PC-9 (cell line): Measurements from ENCODE around the gene RAE1. TPM values are rescaled to one million over a fixed set of nuclear protein-coding genes. Genes with fewer than 3 reads are reported as not detected.

Experiments used
- BruUV-seq: library from RNA; stranded (reverse); fragments of 400-500 nt; replicated peaks from 2 replicates; lab custom pipeline; 2021; lab: Mats Ljungman, UMichigan
- CTCF ChIA-PET: fragments of 300-600 bp; sonication (Branson Sonifier 250); formaldehyde crosslinking; loops from one replicate; lab custom pipeline; 2022; ENCODE audit warnings: antibody characterized with exemption; lab: Charles Lee
- POLR2A ChIA-PET: fragments of 300-600 bp; sonication (Branson Sonifier 250); formaldehyde crosslinking; loops from one replicate; lab custom pipeline; 2022; ENCODE audit warnings: antibody characterized with exemption; ENCODE audit not compliant: unreplicated experiment; lab: Charles Lee
- DNase-seq, 2 experiments: peaks; one replicate each; pipeline versions ENCODE4 v3.0.0 to v3.0.0-alpha.2; 2015 to 2022; ENCODE audit warnings: mixed read lengths in 1 of 2
- H2AFZ ChIP-seq: fragments of 200-600 bp; sonication (generic); 2 replicates; pipeline ENCODE4 v1.8.1; 2017; ENCODE audit warnings: antibody characterized with exemption
- H3F3A ChIP-seq: fragments of 200-600 bp; sonication (generic); 2 replicates; pipeline ENCODE4 v1.8.1; 2017; ENCODE audit warnings: antibody characterized with exemption, mild to moderate bottlenecking, low read depth; ENCODE audit not compliant: insufficient read depth
- H3K27ac ChIP-seq: fragments of 200-600 bp; sonication (generic); 2 replicates; pipeline ENCODE4 v1.6.1; 2016; ENCODE audit warnings: mixed run types
- H3K27me3 ChIP-seq: fragments of 200-600 bp; sonication (generic); 2 replicates; pipeline ENCODE4 v1.6.1; 2016; ENCODE audit warnings: low read depth, mixed run types; ENCODE audit not compliant: insufficient read depth
- H3K36me3 ChIP-seq: fragments of 200-600 bp; sonication (generic); 2 replicates; pipeline ENCODE4 v1.6.1; 2016; ENCODE audit warnings: low read depth, mixed run types
- H3K4me1 ChIP-seq: fragments of 200-600 bp; sonication (generic); replicated peaks from 2 replicates; pipeline ENCODE4 v1.6.1; 2016; ENCODE audit warnings: mixed run types; ENCODE audit not compliant: insufficient read depth
- H3K4me2 ChIP-seq: fragments of 200-600 bp; sonication (generic); 2 replicates; pipeline ENCODE4 v1.6.1; 2017; ENCODE audit warnings: mixed run types
- H3K4me3 ChIP-seq: fragments of 200-600 bp; sonication (generic); 2 replicates; pipeline ENCODE4 v1.6.1; 2016; ENCODE audit warnings: mixed run types
- H3K79me2 ChIP-seq: fragments of 200-600 bp; sonication (generic); 2 replicates; pipeline ENCODE4 v1.6.1; 2017; ENCODE audit warnings: low read depth, mixed run types
- H3K9me2 ChIP-seq: fragments of 200-600 bp; sonication (generic); 2 replicates; pipeline ENCODE4 v1.8.1; 2017; ENCODE audit warnings: mild to moderate bottlenecking; ENCODE audit not compliant: insufficient read depth
- H3K9me3 ChIP-seq: fragments of 200-600 bp; sonication (generic); 2 replicates; pipeline ENCODE4 v1.8.1; 2016; ENCODE audit warnings: low read depth; ENCODE audit not compliant: insufficient read depth
- H4K20me1 ChIP-seq: fragments of 200-600 bp; sonication (generic); 2 replicates; pipeline ENCODE4 v1.8.1; 2017; ENCODE audit not compliant: insufficient read depth
- CTCF ChIP-seq: fragments of 200-600 bp; sonication (generic); conservative IDR thresholded peaks from 2 replicates; pipeline ENCODE4 v1.6.1; 2017; ENCODE audit warnings: mixed run types, antibody characterized with exemption, mild to moderate bottlenecking, moderate library complexity
- EZH2 ChIP-seq: fragments of 200-600 bp; sonication (generic); IDR thresholded peaks from 2 replicates; pipeline ENCODE4 v1.8.0; 2017; ENCODE audit warnings: antibody characterized with exemption, low read depth
- intact Hi-C: fragments of 100-400 bp; cut with micrococcal nuclease; formaldehyde crosslinking; loops from one replicate; pipeline ENCODE4 v1.10.0; 2022; ENCODE audit not compliant: unreplicated experiment
- total RNA-seq: library from RNA; stranded (reverse); gene quantifications from 2 replicates; pipeline ENCODE4 v1.2.3, GENCODE V29; 2021

Gene RAE1
- total RNA-seq, 1 experiment from 2014 or later: 38.4 TPM

- TF ChIP-seq CTCF: no peak
- TF ChIP-seq EZH2: no peak
- POLR2A ChIA-PET: interaction anchor here (0.6 kb wide), 1 partner anchor 56 kb away, joined by 3 read pairs; no protein-coding TSS in a partner anchor
- H3K4me2 ChIP-seq: no peak overlapping the region
- no peak overlapping the region for H3K4me3 ChIP-seq
- H3K9me2 ChIP-seq: no peaks in the 10 kb centered on the region
- no peaks in the 10 kb centered on the region for H3K79me2 ChIP-seq
- no peaks in the 10 kb centered on the region for H3K9me3 ChIP-seq
- H3K27me3 ChIP-seq: no peaks in the 10 kb centered on the region
- CTCF ChIA-PET: no interaction called here
- no TSS peak for BruUV-seq
- peaks cover 9% of the 10 kb centered on the region; the same call in 1 of the 2 replicates for H3F3A ChIP-seq
- H3K4me1 ChIP-seq: no peaks in the 10 kb centered on the region
- peaks cover 4% of the 10 kb centered on the region for H4K20me1 ChIP-seq
- no peak for DNase-seq
- H3K27ac ChIP-seq: no peak overlapping the region
- intact Hi-C loops: no loop called here
- H2AFZ ChIP-seq: no peak overlapping the region
- H3K36me3 ChIP-seq: peaks cover 63% of the 10 kb centered on the region
These were observed 18.5 kb downstream of the RAE1 start for GRCh38 chr20:57369596-57369995.

- no peaks in the 10 kb centered on the region; the same call in none of the 2 replicates for H4K20me1 ChIP-seq
- DNase-seq: no peak
- no peaks in the 10 kb centered on the region for H3K9me3 ChIP-seq
- BruUV-seq: no TSS peak
- no peaks in the 10 kb centered on the region for H3K27me3 ChIP-seq
- no peaks in the 10 kb centered on the region for H3K79me2 ChIP-seq
- no peak overlapping the region for H3K4me3 ChIP-seq
- H3K4me1 ChIP-seq: no peaks in the 10 kb centered on the region
- no peak overlapping the region for H2AFZ ChIP-seq
- TF ChIP-seq EZH2: no peak
- TF ChIP-seq CTCF: no peak
- intact Hi-C loops: no loop called here
- H3K27ac ChIP-seq: no peak overlapping the region
- ChIA-PET CTCF (no interaction called here), POLR2A (no interaction called here)
- no peak overlapping the region for H3K4me2 ChIP-seq
- H3F3A ChIP-seq: peaks cover 9% of the 10 kb centered on the region; the same call in 1 of the 2 replicates
- H3K9me2 ChIP-seq: no peaks in the 10 kb centered on the region
- H3K36me3 ChIP-seq: peaks cover 64% of the 10 kb centered on the region
These were observed 19.3 kb downstream of the RAE1 start for GRCh38 chr20:57370316-57370715.

GRCh38 chr20:57371363-57371762 is 20.3 kb downstream of the RAE1 start:
- intact Hi-C loops: no loop called here
- no peaks in the 10 kb centered on the region for H3K9me2 ChIP-seq
- no peaks in the 10 kb centered on the region; the same call in none of the 2 replicates for H4K20me1 ChIP-seq
- no TSS peak for BruUV-seq
- H3K9me3 ChIP-seq: no peaks in the 10 kb centered on the region
- no peak overlapping the region for H3K4me3 ChIP-seq
- no peak overlapping the region for H3K27ac ChIP-seq
- ChIA-PET POLR2A (no interaction called here), CTCF (no interaction called here)
- H2AFZ ChIP-seq: no peak overlapping the region
- TF ChIP-seq CTCF (no peak), EZH2 (no peak)
- peaks cover 9% of the 10 kb centered on the region; the same call in 1 of the 2 replicates for H3F3A ChIP-seq
- H3K36me3 ChIP-seq: peaks cover 59% of the 10 kb centered on the region
- H3K4me2 ChIP-seq: no peak overlapping the region
- no peak for DNase-seq
- H3K79me2 ChIP-seq: no peaks in the 10 kb centered on the region
- H3K27me3 ChIP-seq: no peaks in the 10 kb centered on the region
- H3K4me1 ChIP-seq: no peaks in the 10 kb centered on the region
